HG03060 (cell line): ENCODE measurements around the gene NCAPG.
"Not testable (repeated sequence)": the region's sequence is repeated elsewhere in the genome, so short reads cannot be mapped to it uniquely, and the experiment has no call there.

Experiments used
- ATAC-seq: cut with Tn5 transposase; IDR thresholded peaks from one replicate; pipeline ENCODE4 v1.9.1; 2021; ENCODE audit warnings: low read depth, moderate number of reproducible peaks; ENCODE audit not compliant: unreplicated experiment

The NCAPG gene

DNA sequence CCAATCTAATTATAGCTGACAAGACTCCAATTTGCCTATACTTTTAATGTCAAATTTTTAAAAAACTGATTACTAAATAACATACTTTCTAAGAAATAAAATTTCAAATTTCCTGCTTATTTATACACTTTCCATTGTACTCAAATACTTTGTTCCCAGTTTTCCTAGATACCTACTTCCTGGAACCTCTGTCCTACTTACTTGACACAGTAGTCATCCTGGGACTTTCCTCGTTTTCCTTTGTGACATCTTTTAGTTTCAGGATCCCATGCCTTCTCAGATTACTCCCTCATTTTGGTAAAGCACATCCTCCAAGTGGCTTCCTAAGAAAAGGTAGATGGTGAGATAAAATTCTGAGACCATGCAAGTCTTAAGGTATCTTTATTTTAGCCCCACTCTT, 16.0 kb upstream of the NCAPG start:
- ATAC-seq = no peak

DNA sequence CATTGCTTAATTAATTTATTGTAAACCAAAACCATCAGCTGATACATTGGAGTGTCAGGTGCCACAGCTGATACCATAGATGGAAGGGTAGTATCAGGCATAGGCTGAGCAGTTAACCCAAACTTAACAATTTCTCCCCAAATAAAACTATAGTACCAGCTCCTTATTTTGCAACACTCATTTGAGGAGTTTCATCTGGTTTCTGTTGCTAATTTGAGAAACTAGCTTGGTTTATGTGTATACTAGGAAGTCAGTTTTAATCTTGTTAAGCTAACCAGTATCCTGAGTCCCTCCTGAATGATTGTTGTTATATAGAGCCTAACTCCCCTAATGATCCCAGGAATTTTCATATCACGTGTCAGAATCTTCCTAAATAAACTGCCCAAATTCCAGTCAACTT, 13.0 kb upstream of the NCAPG start:
- ATAC-seq = no peak

DNA sequence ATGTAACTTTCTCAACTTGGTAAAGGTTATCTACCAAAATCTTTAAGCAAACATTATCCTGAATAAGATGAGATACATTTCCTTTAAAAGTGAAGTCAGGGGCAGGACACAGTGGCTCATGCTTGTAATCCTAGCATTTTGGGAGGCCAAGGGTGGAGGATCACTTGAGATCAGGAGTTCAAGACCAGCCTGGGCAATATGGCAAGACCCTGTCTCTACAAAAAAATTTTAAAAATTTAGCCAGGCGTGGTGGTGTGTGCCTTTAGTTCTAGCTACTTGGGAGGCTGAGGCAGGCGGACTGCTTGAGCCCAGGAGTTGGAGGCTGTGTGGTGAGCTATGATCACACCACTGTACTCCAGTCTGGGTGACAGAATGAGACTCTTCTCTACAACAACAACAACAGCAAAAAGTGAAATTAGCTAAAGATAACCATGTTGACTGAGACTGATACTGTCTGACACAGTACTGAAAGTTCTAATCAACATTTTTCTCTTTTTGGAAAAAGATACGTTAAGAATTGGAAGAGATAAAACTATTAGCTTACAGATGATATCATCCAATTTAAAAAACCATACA, 5.1 kb upstream of the NCAPG start:
- ATAC-seq = no peak

DNA sequence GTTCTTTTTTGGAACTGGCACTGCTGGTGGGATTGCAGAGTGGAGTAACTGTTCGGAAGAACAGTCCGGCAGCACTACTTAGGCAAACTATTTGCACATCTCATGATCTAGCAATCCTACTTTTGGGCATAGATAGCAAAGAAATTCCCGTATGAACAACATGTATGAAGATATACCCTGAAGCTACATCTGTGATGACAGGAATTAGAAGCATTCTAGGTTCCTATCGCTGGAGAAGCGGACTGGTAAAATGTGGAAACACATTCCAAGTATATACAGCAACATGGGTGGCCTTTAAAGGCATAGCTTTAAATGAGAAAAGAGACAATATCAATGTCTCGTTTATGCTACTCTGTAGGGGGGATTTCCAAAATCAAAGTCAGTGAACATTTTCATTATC, 3.3 kb upstream of the NCAPG start:
- no peak for ATAC-seq

DNA sequence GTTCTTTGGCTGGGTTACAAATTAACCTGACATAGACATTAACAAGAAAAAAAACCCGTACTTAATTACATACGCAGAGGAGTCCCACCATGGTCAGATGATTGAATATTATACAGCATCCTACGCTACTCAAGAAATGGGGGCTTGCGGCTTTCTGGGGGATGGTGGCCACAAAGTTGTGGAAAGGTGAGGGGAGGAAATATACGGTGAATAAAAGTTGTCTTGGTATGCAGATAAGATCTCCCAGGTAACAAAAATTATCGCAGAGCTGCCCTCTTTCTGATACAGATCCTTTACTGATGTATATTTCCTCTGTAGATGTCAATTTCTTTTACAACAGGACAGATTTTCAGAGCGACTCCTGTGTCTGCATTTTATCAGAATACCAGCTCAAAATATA, 1.1 kb upstream of the NCAPG start:
- no peak for ATAC-seq

DNA sequence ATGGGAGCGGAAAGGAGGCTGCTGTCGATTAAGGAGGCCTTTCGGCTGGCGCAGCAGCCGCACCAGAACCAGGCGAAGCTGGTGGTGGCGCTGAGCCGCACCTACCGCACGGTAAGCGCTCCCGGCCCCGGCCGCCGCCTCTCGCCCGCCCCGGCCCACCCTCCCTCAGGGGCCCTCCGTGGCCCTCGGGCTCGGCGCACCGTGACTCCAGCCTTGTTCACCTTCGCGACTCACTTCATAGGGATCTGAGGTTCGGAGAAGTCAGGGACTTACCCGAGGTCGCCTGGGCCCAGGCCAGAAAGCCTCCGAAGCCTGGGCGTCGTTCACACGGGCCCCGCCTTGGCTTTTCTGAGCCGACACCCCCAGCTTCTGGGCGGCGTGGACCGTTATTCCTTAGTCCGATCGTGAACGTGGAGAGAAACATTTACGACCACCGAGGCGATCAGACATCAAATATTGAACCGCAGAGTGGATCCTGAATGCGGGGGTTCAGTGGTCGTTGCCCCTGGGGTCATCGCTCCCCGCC, 362 bp downstream of the NCAPG start:
- peak; percentile 6 for ATAC-seq

DNA sequence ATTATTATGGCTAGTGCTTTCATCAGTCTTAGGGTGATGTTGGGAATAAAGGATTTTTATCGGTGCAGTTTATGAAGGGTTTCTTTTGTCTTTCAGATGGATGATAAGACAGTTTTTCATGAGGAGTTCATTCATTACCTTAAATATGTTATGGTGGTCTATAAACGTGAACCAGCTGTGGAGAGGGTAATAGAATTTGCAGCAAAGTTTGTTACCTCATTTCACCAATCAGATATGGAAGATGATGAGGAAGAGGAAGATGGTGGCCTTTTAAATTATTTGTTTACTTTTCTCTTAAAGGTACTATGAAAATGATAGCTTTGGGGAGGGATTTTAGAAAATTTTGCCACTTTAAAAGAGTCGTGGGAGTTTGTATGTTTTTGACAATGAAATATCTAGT, 1.3 kb downstream of the NCAPG start:
- no peak for ATAC-seq

DNA sequence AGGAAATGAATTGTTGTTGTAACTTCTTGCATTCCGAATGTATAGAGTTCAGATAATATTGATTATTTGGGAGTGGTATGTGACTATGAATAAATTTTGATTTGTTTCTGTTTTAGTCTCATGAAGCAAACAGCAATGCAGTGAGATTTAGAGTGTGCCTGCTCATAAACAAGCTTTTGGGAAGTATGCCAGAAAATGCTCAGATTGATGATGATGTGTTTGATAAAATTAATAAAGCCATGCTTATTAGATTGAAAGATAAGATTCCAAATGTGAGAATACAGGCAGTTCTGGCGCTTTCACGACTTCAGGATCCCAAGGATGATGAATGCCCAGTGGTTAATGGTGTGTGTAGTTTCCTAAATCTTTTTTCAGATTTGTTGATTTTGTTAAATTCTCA, 2.0 kb downstream of the NCAPG start:
- ATAC-seq = no peak

DNA sequence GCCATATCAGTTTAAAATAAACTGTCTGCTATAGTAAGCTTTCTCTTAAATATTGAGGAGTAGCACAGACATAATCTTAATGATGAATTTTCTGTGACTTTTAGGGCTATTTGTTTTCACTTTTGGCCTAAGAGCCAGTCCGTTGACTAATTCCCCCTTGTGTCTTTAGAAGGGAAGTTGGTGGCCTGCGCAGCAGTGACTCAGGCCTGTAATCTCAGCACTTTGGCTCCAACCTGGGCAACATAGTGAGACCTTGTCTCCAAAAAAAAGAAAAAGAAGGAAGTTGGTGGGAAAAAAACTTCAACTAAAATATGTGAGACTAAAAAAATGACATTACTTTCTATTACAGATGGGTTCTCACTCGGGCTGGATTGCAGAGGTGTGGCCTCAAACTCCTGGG, 3.4 kb downstream of the NCAPG start:
- ATAC-seq = no peak

DNA sequence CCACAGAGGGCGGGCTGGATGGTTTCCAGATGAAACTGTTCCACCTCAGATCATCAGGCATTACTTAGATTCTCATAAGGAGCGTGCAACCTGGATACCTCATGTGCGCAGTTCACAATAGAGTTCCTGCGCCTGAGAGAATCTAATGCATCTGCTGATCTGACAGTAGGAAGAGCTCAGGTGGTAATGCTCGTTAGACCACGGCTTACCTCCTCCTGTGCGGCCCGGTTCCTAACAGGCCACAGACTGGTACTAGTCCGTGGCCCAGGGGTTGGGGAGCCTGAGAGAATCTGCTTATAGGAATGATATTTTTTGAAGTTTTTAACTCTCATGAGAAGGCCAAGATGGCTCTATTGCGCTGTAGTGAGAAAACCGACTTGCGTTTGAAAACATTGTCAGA, 5.4 kb downstream of the NCAPG start:
- no peak for ATAC-seq

DNA sequence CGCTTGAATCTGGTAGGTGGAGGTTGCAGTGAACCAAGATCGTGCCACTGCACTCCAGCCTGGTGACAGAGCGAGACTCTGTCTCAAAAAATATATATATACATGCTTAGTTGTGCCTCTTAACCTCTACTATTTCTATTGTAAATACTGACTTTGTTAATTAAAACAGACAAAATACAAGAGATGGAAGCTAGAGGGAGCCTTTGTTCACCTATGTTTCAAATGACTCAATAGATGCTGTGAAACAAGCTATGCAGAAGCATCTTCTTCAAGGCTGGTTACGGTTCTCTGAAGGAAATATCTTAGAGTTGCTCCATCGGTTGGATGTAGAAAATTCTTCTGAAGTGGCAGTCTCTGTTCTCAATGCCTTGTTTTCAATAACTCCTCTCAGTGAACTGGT, 6.2 kb downstream of the NCAPG start:
- ATAC-seq = peak; percentile 80

DNA sequence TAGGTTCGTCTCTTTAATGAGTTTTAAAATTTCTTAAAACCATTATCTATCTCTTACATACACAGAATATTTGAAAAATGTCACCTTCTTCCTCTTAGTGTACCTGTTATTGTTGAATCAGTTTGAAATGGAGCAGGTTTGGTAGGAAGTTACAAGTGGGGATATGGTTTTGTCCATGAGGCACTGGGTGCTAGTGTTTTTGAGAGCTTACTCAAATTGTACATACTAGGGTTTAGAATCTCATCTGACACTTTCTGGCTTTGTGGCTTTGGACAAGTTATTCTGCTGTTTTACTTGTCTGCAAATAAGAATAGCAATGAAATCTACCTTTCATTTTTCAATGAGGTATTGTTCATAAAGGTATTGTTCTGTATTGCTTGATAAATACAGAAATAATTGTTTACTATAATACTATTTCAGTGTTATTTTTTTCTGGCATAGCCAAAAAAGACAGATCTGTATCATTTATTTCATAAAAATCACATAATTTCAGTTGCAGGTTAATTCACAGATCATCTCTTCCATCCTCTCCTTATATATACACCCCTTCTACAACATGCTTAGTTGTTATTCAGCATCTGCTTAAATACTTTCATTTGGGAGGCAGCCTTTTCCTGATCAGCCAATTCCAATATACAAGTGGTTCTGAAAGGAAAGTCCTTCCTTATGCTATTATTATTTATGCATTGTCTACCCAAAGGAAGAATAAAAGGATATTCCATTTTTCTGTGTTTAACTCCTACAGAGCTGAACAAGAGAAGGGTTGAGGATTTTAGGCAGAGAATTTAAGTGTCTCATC, 13.3 kb downstream of the NCAPG start:
- no peak for ATAC-seq

DNA sequence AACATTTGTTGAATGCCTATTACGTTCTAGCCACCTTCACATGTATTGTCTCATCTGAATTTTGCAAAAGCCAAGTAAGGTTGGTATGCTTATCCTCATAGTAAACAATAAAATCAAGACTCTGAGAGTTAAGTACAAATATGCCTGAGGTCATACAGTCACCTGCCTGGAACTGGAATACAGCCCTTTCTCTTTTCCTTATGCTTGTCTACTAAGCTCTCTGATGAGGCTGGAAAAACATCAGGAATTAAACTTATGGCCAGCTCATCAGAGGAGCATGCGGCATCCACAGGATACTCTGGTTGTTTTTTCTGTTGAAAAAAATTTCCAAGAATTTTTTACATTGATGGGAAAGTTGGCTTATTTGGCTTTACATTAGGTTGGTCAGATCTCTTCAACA, 35.5 kb downstream of the NCAPG start:
- no peak for ATAC-seq

DNA sequence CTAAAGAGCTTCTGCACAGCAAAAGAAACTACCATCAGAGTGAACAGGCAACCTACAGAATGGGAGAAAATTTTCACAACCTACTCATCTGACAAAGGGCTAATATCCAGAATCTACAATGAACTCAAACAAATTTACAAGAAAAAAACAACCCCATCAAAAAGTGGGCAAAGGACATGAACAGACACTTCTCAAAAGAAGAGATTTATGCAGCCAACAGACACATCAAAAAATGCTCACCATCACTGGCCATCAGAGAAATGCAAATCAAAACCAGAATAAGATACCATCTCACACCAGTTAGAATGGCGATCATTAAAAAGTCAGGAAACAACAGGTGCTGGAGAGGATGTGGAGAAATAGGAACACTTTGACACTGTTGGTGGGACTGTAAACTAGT, 39.5 kb downstream of the NCAPG start:
- ATAC-seq = not testable (repeated sequence)

DNA sequence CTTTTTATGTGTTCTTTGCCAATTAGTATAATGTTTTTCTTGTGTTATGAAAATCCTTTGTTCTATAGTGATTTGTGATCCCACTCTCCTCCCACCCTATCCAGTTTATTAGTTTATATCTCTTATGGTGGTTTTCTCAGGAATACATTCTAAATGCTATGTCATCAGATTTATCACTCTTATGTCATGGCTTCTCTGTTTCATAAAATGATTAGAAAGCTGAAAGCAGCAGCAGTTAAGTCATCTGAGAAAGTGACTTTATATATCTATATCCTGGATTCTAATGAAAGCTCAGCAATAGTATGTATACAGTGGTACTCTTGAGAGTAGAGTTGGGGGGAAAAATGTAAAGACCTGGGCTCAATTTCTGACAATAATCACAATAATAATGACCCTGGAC, 41.2 kb downstream of the NCAPG start:
- no peak for ATAC-seq

DNA sequence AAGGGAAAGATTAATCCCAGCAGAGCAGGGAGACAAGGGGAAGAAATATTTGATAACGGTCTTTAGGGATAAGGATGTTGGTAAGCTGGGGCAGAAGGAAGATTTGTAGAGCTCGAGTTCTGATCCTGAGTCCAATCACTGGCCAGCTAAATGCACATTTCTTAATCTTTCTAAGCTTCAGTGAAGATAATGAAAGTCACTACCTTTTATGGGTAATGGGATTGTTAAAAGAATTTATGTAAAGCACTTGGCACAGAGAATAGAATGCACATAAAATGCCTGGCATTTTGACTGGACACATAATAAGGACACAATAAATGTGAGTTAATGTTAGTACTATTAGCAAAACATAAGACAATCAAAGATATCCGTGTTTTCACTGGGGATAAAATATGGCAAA, 43.3 kb downstream of the NCAPG start:
- ATAC-seq = no peak

DNA sequence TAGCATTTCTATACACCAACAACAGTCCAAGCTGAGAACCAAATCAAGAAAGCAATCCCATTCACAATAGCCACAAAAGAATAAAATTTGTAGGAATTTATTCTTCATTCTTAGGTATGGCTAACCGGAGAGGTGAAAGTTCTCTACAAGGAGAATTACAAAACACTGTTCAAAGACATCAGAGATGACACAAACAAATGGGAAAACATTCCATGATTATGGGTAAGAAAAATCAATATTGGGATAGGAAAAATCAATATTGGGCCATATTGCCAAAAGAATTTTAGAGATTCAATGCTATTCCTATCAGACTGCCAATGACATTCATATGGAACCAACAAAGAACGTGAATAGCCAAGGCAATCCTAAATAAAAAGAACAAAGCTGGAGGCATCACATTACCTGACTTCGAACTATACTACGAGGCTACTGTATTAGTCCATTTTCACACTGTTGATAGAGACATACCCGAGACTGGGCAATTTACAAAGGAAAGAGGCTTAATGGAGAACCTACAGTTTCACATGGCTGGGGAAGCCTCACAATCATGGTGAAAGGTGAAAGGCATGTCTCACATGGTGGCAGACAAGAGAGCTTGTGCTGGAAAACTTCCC, 49.1 kb downstream of the NCAPG start:
- ATAC-seq = no peak

DNA sequence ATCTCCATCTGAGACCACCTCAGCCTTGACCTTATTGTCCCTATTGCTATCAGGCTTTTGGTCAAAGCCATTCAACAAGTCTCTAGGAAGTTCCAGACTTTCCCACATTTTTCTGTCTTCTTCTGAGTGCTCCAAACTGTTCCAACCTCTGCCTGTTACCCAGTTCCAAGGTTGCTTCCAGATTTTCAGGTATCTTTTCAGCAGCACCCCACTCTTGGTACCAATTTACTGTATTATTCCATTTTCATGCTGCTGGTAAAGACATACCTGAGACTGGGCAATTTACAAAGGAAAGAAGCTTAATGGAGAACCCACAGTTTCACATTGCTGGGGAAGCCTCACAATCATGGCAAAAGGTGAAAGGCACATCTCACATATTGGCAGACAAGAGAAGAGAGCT, 51.1 kb downstream of the NCAPG start:
- ATAC-seq = not testable (repeated sequence)

DNA sequence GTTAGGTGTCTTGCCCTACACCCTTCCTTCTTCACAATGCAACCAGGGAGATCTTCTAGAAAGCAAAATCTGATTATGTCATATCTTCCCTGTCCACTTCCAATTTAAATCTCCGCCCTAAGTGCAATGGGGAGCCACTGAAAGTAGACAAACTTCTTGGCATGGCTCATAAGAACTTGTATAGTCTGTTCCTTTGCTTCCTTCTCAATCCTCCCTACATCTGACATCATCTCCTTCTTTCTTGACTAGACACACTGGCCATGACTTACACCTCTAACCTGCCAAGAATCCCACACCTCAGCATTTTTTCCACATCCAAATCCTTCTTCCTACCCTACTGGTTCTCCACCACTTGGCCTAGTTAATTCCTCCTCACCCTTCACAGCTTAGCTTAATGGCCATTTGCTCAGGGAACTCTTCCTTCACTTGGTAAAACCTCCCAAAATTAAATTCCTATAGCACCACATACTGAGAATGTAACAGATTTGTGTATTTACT, 55.1 kb downstream of the NCAPG start:
- ATAC-seq = no peak

DNA sequence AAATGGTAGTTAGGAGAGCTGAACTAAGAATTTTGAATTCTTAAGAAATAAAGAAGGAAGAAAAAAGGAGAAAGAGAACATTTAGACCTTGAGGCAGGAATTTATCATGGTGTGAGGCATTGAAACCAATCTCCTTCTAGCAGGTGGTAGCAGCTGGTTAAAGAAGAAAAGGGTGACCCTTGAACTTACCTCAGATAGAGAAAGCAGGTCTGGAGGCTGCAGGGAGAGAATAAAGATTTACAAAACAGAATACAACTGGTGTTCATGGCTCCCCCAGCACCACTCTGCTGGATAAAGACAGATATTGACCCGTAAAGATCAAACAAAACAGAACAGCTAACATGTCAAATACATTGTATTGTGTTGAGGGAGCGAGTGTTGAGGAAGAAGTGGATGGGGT, 56.0 kb downstream of the NCAPG start:
- ATAC-seq = no peak

DNA sequence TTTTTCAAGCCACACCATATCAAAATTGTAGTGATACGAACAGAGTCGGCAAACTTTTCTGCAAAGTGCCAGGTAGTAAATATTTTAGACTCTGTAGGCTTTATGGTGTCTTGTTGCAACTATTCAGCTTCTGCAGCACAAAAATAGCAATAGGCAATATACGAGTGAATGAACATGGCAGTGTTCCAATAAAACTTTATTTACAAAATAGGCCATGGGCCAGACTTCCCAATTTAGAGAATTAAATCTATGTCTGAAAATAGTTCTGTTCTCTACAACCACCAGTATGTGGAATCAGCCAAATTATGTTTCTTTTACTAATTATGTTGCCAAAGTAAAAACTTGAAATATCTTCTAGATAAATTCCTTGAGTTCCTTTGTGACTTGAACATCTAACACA, 56.5 kb downstream of the NCAPG start:
- ATAC-seq = no peak

DNA sequence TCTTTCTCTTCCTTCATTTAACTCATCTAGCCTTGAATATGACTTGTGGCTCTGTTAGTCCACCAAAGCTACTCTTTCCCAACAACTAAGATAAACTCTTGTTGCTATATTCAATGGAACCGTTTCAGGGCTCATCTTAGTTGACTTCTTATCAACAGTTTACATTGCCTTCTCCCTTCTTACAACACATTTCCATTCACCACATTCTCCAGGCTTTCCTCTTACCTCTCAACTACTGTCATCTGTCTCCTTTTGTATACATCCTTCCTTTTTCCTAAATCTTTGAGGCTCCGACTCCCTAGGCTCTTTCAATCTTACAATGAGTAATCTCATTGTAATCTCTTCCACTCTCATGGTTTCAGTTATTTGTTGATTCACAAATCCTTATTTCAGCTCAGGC, 58.5 kb downstream of the NCAPG start:
- no peak for ATAC-seq
